K562 (cell line): ENCODE data around the gene DNAJC9. TPM values are rescaled to one million over a fixed set of nuclear protein-coding genes. Genes with fewer than 3 reads are reported as not detected.

Experiments
- ATF1 ChIP-seq, 2 experiments: fragments of 450-650 bp in 1 of 2; IDR thresholded peaks; 2 replicates each; pipeline ENCODE4 v1.6.1; 2016; ENCODE audit warnings: missing compliant biosample characterization in 1 of 2, missing genetic modification characterization in 1 of 2
- CREB3 ChIP-seq: fragments of 450-650 bp; conservative IDR thresholded peaks from 2 replicates; pipeline ENCODE4 v1.6.1; 2016; ENCODE audit warnings: missing genetic modification characterization, low read depth, mild to moderate bottlenecking, missing compliant biosample characterization, moderate library complexity
- CTBP1 ChIP-seq: fragments of 450-650 bp; IDR thresholded peaks from 2 replicates; pipeline ENCODE4 v1.6.1; 2016; ENCODE audit warnings: borderline replicate concordance
- DNMT1 ChIP-seq: fragments of 450-650 bp; IDR thresholded peaks from 2 replicates; pipeline ENCODE4 v1.6.1; 2016; ENCODE audit warnings: antibody characterized with exemption, mild to moderate bottlenecking
- ETV6 ChIP-seq, 3 experiments: fragments of 150-350 bp in 1 of 3; sonication (generic) in 1 of 3; formaldehyde crosslinking in 1 of 3; IDR thresholded peaks; 2 replicates each; pipeline versions ENCODE4 v1.6.1 to v1.8.0; 2014 to 2022; ENCODE audit warnings: borderline replicate concordance in 2 of 3, low read depth in 2 of 3, antibody characterized with exemption in 1 of 3, low read length in 1 of 3, mild to moderate bottlenecking in 1 of 3, missing genetic modification reagents in 1 of 3
- FOSL1 ChIP-seq: fragments of 200-800 bp; sonication (Bioruptor generic); conservative IDR thresholded peaks from 2 replicates; pipeline ENCODE4 v1.6.1; 2016; ENCODE audit warnings: missing genetic modification characterization, missing compliant biosample characterization
- FOXA1 ChIP-seq: fragments of 450-650 bp; IDR thresholded peaks from 2 replicates; pipeline ENCODE4 v1.6.1; 2016; ENCODE audit warnings: mild to moderate bottlenecking, borderline replicate concordance
- FOXP4 ChIP-seq: sonication (generic); formaldehyde crosslinking; IDR thresholded peaks from 2 replicates; pipeline ENCODE4 v1.8.0; 2022; ENCODE audit warnings: mild to moderate bottlenecking, missing genetic modification reagents, borderline replicate concordance
- HLTF ChIP-seq: fragments of 450-650 bp; IDR thresholded peaks from 2 replicates; pipeline ENCODE4 v1.6.1; 2016
- IRF9 ChIP-seq: fragments of 450-650 bp; IDR thresholded peaks from 2 replicates; pipeline ENCODE4 v1.6.1; 2016; ENCODE audit warnings: missing biosample characterization, missing genetic modification characterization
- KDM2B ChIP-seq: fragments of 250-450 bp; sonication (Bioruptor Pico); IDR thresholded peaks from 2 replicates; pipeline ENCODE4 v1.8.0; 2021; ENCODE audit warnings: mild to moderate bottlenecking, moderate library complexity
- MBD2 ChIP-seq: sonication (generic); IDR thresholded peaks from 2 replicates; pipeline ENCODE4 v1.6.1; 2016; ENCODE audit warnings: low read depth, borderline replicate concordance
- MIER1 ChIP-seq: fragments of 450-650 bp; IDR thresholded peaks from 2 replicates; pipeline ENCODE4 v1.6.1; 2016; ENCODE audit warnings: antibody characterized with exemption, mild to moderate bottlenecking, low read depth
- MTA3 ChIP-seq: fragments of 450-650 bp; formaldehyde crosslinking; IDR thresholded peaks from 2 replicates; pipeline ENCODE4 v1.6.1; 2017; ENCODE audit warnings: mild to moderate bottlenecking, borderline replicate concordance
- NCOA4 ChIP-seq: fragments of 450-650 bp; IDR thresholded peaks from 2 replicates; pipeline ENCODE4 v1.6.1; 2018; ENCODE audit warnings: mild to moderate bottlenecking; ENCODE audit not compliant: partially characterized antibody
- NELFE ChIP-seq: IDR thresholded peaks from 2 replicates; pipeline ENCODE4 v1.6.1; 2011; ENCODE audit warnings: mild to moderate bottlenecking; ENCODE audit not compliant: insufficient read depth, insufficient read length
- SIN3A ChIP-seq, 2 experiments: fragments of 150-350 bp in 1 of 2; IDR thresholded peaks; 2 replicates each; pipeline ENCODE4 v1.6.1; 2011 to 2016; ENCODE audit warnings: borderline replicate concordance in 2 of 2, low read depth in 2 of 2, low read length in 2 of 2, mild to moderate bottlenecking in 2 of 2, moderate library complexity in 2 of 2; ENCODE audit not compliant: control insufficient read depth in 1 of 2
- SLC30A9 ChIP-seq: fragments of 250-450 bp; sonication (Bioruptor Pico); IDR thresholded peaks from 2 replicates; pipeline ENCODE4 v1.8.0; 2022; ENCODE audit warnings: mild to moderate bottlenecking, moderate library complexity
- TARDBP ChIP-seq: fragments of 450-650 bp; IDR thresholded peaks from 2 replicates; pipeline ENCODE4 v1.6.1; 2016
- TBP ChIP-seq: optimal IDR thresholded peaks from 2 replicates; pipeline ENCODE3; 2011; ENCODE audit warnings: low read depth, low read length, improper control_type of control experiment
- ZEB2 ChIP-seq: fragments of 450-650 bp; IDR thresholded peaks from 2 replicates; pipeline ENCODE4 v1.6.1; 2016
- ZNF212 ChIP-seq: fragments of 450-650 bp; formaldehyde crosslinking; IDR thresholded peaks from 2 replicates; pipeline ENCODE4 v1.4.0; 2020; ENCODE audit warnings: mild to moderate bottlenecking
- ZNF444 ChIP-seq: fragments of 250-450 bp; sonication (Bioruptor Pico); IDR thresholded peaks from 2 replicates; pipeline ENCODE4 v1.4.0; 2020; ENCODE audit warnings: mild to moderate bottlenecking, moderate library complexity
- ZSCAN29 ChIP-seq: fragments of 450-650 bp; IDR thresholded peaks from 2 replicates; pipeline ENCODE4 v1.6.1; 2017
- polyA plus RNA-seq, 8 experiments: library from polyadenylated mRNA; depleted of rRNA in 4 of 8; stranded (reverse) in 5 of 8; unstranded in 3 of 8; fragments of >200 nt; fragmentation: Nextera tagmentation in 2 of 8; fragmentation: Illumina TruSeq in 1 of 8; extraction: Ambion mirVana in 2 of 8; extraction: Trizol in 1 of 8; gene quantifications; 2 replicates each; pipeline versions ENCODE4 v1.2.1 to v1.2.3, GENCODE V29; 2011 to 2014; ENCODE audit warnings: inconsistent platforms in 1 of 8, missing spikeins in 1 of 8
- total RNA-seq, 7 experiments: library from RNA; depleted of rRNA in 6 of 7; stranded (reverse); fragments of >200 nt in 6 of 7; fragmentation: Illumina TruSeq in 2 of 7; extraction: Trizol in 2 of 7; gene quantifications; 2 replicates each; pipeline versions ENCODE4 v1.2.1 to v1.2.3, GENCODE V29; 2011 to 2021; ENCODE audit warnings: low replicate concordance in 1 of 7
- TF ChIP-seq, protein P1 (sequence below): sonication (generic); formaldehyde crosslinking; IDR thresholded peaks from 2 replicates; pipeline ENCODE4 v1.8.1; 2022; ENCODE audit warnings: missing genetic modification reagents

Gene DNAJC9
- total and polyA plus RNA-seq, 9 of the 15 experiments (the other 6 are each of a cell fraction or from before 2014, with no cell fraction given): 66.7 to 133 (median 102) TPM

GRCh38 chr10:73244866-73245477 is 2.1 kb downstream of the DNAJC9 start (continued):
- TF ChIP-seq CREB3: 0 out of 2 replicates have a peak, but pooled peaks have one; percentile 69
- no peak; the same call in 1 of the 2 replicates for TF ChIP-seq ZEB2
- no peak for TF ChIP-seq FOXP4
- TF ChIP-seq KDM2B (CRISPR knock-in tag): no peak
- TF ChIP-seq SIN3A (IDR thresholded peaks at IDR 0.05; ENCODE audit: borderline replicate concordance in 2 of 2, control insufficient read depth in 1 of 2, low read depth in 2 of 2, low read length in 2 of 2): peak; percentile 26 to 61; a peak in 2 of 4 replicates
- TF ChIP-seq DNMT1: no peak
- peak; percentile 73 for TF ChIP-seq CTBP1
- no peak for TF ChIP-seq ZNF212 (CRISPR knock-in tag)
- no peak for TF ChIP-seq ATF1 (CRISPR knock-in tag; IDR thresholded peaks at IDR 0.05)
- TF ChIP-seq ATF1 (tag; IDR thresholded peaks at IDR 0.05): no peak; the same call in 1 of the 2 replicates
- no peak for TF ChIP-seq NELFE
- TF ChIP-seq NCOA4: no peak
- no peak for TF ChIP-seq ETV6 (IDR thresholded peaks at IDR 0.05; ENCODE audit: borderline replicate concordance in 1 of 2, low read depth in 2 of 2, low read length in 1 of 2)
- no peak for TF ChIP-seq ETV6 (CRISPR knock-in tag; IDR thresholded peaks at IDR 0.05; ENCODE audit: borderline replicate concordance)
- peak; percentile 75 for TF ChIP-seq TBP
- TF ChIP-seq MIER1: no peak
- peak; percentile 68 for TF ChIP-seq MBD2
- no peak for TF ChIP-seq FOXA1
- TF ChIP-seq HLTF: peak; percentile 63; the same call in 1 of the 2 replicates
- TF ChIP-seq TARDBP: no peak
- TF ChIP-seq MTA3: peak; percentile 78
- TF ChIP-seq ZNF444: no peak
- TF ChIP-seq, protein P1, sequence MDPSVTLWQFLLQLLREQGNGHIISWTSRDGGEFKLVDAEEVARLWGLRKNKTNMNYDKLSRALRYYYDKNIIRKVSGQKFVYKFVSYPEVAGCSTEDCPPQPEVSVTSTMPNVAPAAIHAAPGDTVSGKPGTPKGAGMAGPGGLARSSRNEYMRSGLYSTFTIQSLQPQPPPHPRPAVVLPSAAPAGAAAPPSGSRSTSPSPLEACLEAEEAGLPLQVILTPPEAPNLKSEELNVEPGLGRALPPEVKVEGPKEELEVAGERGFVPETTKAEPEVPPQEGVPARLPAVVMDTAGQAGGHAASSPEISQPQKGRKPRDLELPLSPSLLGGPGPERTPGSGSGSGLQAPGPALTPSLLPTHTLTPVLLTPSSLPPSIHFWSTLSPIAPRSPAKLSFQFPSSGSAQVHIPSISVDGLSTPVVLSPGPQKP (CRISPR knock-in tag): no peak
- TF ChIP-seq SLC30A9 (CRISPR knock-in tag): no peak
- peak; percentile 45; the same call in 1 of the 2 replicates for TF ChIP-seq FOSL1 (tag)
- no peak for TF ChIP-seq IRF9 (tag)
- TF ChIP-seq ZSCAN29: no peak
